ENCODE data around the gene KRTAP12-1. TPM values are rescaled to one million over a fixed set of nuclear protein-coding genes. Genes with fewer than 3 reads are reported as not detected.

Gene KRTAP12-1
- total RNA-seq, 1 donor from 2014 or later = not detected

- Histone ChIP-seq H3K36me3 (no peaks in the 10 kb centered on the region), H3K4me3 (peak overlapping the region; percentile 53), H3K27me3 (ENCODE audit: low read depth) (peaks cover 98% of the 10 kb centered on the region), H3K9me3 (replicated peaks) (no peaks in the 10 kb centered on the region), H3K27ac (replicated peaks) (peak overlapping the region; percentile 58), H3K4me1 (peaks cover 56% of the 10 kb centered on the region)
- intact Hi-C loops (cut with micrococcal nuclease) = no loop called here
- TF ChIP-seq CTCF (IDR thresholded peaks at IDR 0.05; ENCODE audit: borderline replicate concordance) = no peak
- no peak for DNase-seq
Measured at GRCh38 chr21:44708213-44708865, 26.4 kb upstream of the KRTAP12-1 start.

DNA sequence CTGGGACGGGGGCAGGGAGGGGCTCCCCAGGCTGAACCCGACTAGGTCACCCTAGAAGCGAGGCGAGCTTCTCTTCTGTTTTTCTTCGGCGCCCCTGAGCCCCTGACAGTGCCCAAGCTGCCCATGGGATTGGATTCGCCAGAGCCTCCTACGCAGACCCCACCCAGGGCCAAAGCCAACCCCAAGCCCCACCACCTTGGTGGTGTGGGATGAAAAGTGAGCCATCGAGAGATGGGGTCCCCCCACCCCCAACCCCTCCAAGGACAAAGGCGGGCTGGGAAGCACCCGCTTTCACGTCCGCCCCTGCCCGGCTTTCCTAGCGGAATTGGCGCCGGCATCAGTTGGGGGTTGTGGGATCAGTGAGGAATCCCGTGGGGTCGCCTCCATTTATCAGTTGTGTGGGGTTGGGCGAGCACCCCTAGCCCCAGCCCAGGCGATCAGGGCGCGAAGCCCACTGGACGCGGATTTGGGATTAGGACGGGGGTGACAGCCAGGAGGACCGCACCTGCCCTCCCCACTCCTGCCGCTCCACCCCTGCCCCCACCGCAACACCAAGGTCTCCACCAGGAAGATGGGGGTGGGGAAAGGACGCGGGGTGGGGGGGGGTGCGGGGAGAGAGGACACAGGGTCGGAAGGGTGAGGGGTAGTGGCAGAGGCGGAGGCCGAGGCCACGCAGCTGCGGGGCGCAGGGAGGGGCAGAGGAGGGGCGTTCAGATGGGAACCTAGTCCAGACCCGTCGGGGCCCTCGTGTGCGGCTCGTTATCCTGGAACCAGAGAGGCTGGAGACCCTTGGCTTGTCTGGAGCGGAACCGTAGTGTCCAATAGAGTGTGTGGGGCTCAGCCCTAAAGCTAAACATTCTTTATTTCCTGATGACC is 25.0 kb upstream of the KRTAP12-1 start:
- Histone ChIP-seq H3K9me3 (replicated peaks) (no peaks in the 10 kb centered on the region), H3K27me3 (ENCODE audit: low read depth) (peaks cover 98% of the 10 kb centered on the region), H3K4me1 (peaks cover 52% of the 10 kb centered on the region), H3K27ac (replicated peaks) (no peak overlapping the region), H3K4me3 (no peak overlapping the region), H3K36me3 (no peaks in the 10 kb centered on the region)
- intact Hi-C loops (cut with micrococcal nuclease) = no loop called here
- DNase-seq = no peak
- TF ChIP-seq CTCF (IDR thresholded peaks at IDR 0.05; ENCODE audit: borderline replicate concordance) = no peak

GRCh38 chr21:44706026-44706705 is 24.2 kb upstream of the KRTAP12-1 start:
- no peak for TF ChIP-seq CTCF (IDR thresholded peaks at IDR 0.05; ENCODE audit: borderline replicate concordance)
- no peak for DNase-seq
- intact Hi-C loops (cut with micrococcal nuclease) = no loop called here
- H3K4me1 ChIP-seq = peaks cover 44% of the 10 kb centered on the region
- H3K9me3 ChIP-seq (replicated peaks) = no peaks in the 10 kb centered on the region
- H3K36me3 ChIP-seq = no peaks in the 10 kb centered on the region
- H3K27me3 ChIP-seq (ENCODE audit: low read depth) = peaks cover 98% of the 10 kb centered on the region
- H3K27ac ChIP-seq (replicated peaks) = no peak overlapping the region
- no peak overlapping the region for H3K4me3 ChIP-seq

DNA sequence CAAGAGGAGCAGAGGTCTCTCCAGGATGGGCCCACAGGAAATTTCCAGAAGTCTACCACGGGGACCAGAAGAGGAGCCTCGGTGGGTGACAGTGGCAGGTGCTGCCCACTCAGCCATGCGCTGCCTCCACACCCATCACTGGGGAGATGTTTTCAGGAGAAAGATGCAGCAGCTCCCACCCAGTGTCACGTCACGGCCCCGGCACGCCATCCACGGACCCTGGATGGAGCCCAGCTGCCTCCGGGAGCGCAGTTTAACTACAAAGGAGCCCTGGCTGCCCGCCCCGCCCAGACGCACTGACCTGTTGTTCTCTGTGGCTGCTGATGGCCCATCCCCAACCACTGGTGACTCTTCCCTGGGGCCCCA is 22.7 kb upstream of the KRTAP12-1 start:
- no peak for DNase-seq
- intact Hi-C loops (cut with micrococcal nuclease) = no loop called here
- H3K4me1 ChIP-seq = peaks cover 28% of the 10 kb centered on the region
- no peak for TF ChIP-seq CTCF (IDR thresholded peaks at IDR 0.05; ENCODE audit: borderline replicate concordance)
- H3K36me3 ChIP-seq = no peaks in the 10 kb centered on the region
- no peak overlapping the region for H3K4me3 ChIP-seq
- H3K9me3 ChIP-seq (replicated peaks) = no peaks in the 10 kb centered on the region
- H3K27ac ChIP-seq (replicated peaks) = no peak overlapping the region
- peaks cover 98% of the 10 kb centered on the region for H3K27me3 ChIP-seq (ENCODE audit: low read depth)

DNA sequence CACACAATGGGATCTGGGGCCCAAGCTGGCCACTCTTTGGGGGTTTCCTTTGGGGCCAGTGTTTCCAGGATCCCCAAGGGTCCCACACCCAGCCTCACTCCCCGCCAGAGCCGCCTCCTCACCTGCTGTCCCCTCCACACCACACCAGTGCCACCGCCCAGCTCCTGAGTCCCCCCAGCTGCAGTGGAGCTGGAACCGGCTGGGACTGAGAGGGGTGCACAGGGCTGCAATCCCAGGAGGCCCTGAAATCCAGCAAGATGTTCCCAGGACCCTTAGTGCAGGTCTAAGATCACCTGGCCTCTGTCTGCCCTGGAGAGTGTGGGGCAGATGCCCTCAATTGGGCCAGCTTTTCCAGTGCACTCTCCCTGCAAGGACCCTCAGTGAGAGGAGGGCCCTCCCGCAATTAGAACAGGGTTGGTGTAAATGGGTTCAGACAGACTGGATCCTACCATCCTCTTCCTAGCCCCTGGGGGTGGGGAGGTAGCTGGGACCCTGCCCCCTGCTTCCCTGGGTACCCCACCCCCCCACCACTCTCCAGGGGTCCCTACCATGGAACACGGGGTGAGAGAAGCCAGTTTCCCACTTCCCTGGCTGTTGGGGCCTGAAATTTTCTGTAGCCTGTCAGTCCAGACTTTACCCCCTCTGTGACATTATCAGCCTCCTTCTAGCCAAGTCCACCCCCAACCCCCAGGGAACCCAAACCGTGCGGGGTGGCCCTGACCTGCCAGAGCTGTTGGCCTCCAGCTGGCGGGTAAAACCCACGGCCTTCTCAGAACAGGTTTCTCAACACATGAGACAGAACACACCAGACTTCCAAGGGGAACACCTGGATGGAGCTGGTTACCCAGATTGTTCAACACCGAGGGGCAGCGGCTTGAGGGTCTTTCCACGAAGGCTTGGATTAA is 22.0 kb upstream of the KRTAP12-1 start:
- H3K9me3 ChIP-seq (replicated peaks) = no peaks in the 10 kb centered on the region
- intact Hi-C loops (cut with micrococcal nuclease) = no loop called here
- no peaks in the 10 kb centered on the region for H3K36me3 ChIP-seq
- no peak for TF ChIP-seq CTCF (IDR thresholded peaks at IDR 0.05; ENCODE audit: borderline replicate concordance)
- H3K4me1 ChIP-seq = peaks cover 22% of the 10 kb centered on the region
- H3K27ac ChIP-seq (replicated peaks) = no peak overlapping the region
- no peak for DNase-seq
- H3K4me3 ChIP-seq = no peak overlapping the region
- H3K27me3 ChIP-seq (ENCODE audit: low read depth) = peaks cover 98% of the 10 kb centered on the region

Data from left ventricle myocardium inferior (tissue), 1 donor.